BLaER1 (cell line): ENCODE data around the gene RSKR.
A peak's percentile ranks its signal among the peaks of the same experiment; 100 is the strongest.
"Not testable (repeated sequence)": the region's sequence is repeated elsewhere in the genome, so short reads cannot be mapped to it uniquely, and the experiment has no call there.

Experiments used
- H3K27ac ChIP-seq: shearing (Covaris generic); formaldehyde crosslinking; 2 replicates; pipeline ENCODE4 v1.8.1; 2022
- H3K27me3 ChIP-seq: shearing (Covaris generic); formaldehyde crosslinking; 2 replicates; pipeline ENCODE4 v1.8.1; 2022
- H3K36me3 ChIP-seq: shearing (Covaris generic); formaldehyde crosslinking; 2 replicates; pipeline ENCODE4 v1.8.1; 2022
- H3K4me1 ChIP-seq: shearing (Covaris generic); formaldehyde crosslinking; 2 replicates; pipeline ENCODE4 v1.8.1; 2022
- H3K4me2 ChIP-seq: shearing (Covaris generic); formaldehyde crosslinking; 2 replicates; pipeline ENCODE4 v1.8.1; 2022
- H3K4me3 ChIP-seq: shearing (Covaris generic); formaldehyde crosslinking; 2 replicates; pipeline ENCODE4 v1.8.1; 2022
- H3K9ac ChIP-seq: shearing (Covaris generic); formaldehyde crosslinking; 2 replicates; pipeline ENCODE4 v1.8.1; 2022
- H3K9me3 ChIP-seq: shearing (Covaris generic); formaldehyde crosslinking; 2 replicates; pipeline ENCODE4 v1.8.1; 2022
- H4K20me1 ChIP-seq: shearing (Covaris generic); formaldehyde crosslinking; 2 replicates; pipeline ENCODE4 v1.8.1; 2022
- Cebpa-rat ChIP-seq: shearing (Covaris generic); IDR thresholded peaks from 2 replicates; pipeline ENCODE4 v1.8.1; 2022

Gene RSKR

DNA sequence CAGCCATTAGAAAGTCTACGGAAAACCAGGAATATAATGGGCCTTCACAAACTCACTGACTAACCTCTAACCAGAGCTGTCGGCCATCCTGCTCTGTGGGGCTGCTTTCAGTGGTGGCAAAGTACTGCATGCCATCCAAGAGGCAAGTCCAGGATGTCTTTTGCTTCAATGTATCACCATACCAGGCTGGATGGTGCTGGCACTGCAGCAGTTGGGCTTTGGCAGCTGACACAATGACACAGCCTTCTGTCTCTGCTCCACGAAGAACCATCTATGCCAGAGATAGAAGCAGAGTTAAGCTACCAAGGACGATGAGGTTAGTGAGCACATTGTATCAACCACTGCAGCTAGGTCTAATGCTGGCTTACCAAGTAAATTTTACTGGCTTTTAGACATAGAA, 9.7 kb upstream of the RSKR start:
- no peak overlapping the region for H3K4me3 ChIP-seq
- no peak overlapping the region for H3K9ac ChIP-seq
- no peak overlapping the region for H3K27ac ChIP-seq
- no peaks in the 10 kb centered on the region for H3K9me3 ChIP-seq
- H3K27me3 ChIP-seq, result no peaks in the 10 kb centered on the region
- no peak overlapping the region for H3K4me2 ChIP-seq
- TF ChIP-seq Cebpa-rat, result no peak
- H3K36me3 ChIP-seq, result peaks cover 100% of the 10 kb centered on the region
- H3K4me1 ChIP-seq, result no peaks in the 10 kb centered on the region
- H4K20me1 ChIP-seq, result peaks cover 77% of the 10 kb centered on the region

DNA sequence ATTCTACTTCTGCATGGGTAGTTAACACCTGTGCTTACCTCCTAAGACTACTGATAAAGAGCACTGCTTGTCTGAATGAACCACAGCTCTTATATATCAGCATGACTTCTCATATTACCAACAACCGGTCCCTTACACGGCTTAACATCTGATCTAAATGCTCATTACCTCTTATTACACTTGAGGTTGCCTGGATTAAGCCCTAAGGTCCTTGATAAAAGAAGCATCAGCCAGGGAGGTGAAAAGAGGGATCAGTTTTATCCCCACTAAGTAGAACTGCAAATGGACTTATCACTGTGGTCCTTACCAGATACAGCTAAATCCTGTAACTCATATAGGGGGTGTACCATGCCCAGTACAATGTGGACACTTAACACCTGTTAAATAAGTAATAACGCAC, 8.2 kb upstream of the RSKR start:
- H3K4me1 ChIP-seq, result no peaks in the 10 kb centered on the region
- H3K27ac ChIP-seq, result no peak overlapping the region
- no peak overlapping the region for H3K9ac ChIP-seq
- H3K27me3 ChIP-seq, result no peaks in the 10 kb centered on the region
- peaks cover 100% of the 10 kb centered on the region for H3K36me3 ChIP-seq
- no peak overlapping the region for H3K4me3 ChIP-seq
- H3K9me3 ChIP-seq, result no peaks in the 10 kb centered on the region
- peaks cover 66% of the 10 kb centered on the region for H4K20me1 ChIP-seq
- no peak overlapping the region for H3K4me2 ChIP-seq
- no peak for TF ChIP-seq Cebpa-rat

DNA sequence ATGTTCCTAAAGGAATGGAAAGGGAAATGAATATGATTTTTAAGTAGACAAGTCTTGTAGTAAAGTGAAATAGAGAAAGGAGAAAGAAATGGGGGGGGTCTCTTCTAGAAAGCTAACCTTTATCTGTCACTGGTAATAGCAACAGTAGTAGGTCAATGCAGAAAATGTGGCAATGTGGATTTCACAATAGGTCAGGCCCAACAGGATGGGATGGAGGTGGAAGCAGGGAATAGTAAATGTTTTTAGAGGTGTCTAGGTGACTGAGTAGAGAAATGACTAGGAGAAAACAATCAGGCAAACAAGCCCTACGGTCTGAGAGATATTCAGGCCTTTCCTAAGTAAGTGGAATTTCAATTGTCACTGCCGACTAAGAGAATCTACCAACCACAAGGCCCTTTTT, 6.0 kb upstream of the RSKR start:
- H3K27me3 ChIP-seq, result no peaks in the 10 kb centered on the region
- no peak overlapping the region for H3K4me2 ChIP-seq
- peaks cover 61% of the 10 kb centered on the region for H4K20me1 ChIP-seq
- peaks cover 1% of the 10 kb centered on the region; the same call in 1 of the 2 replicates for H3K4me1 ChIP-seq
- no peaks in the 10 kb centered on the region for H3K9me3 ChIP-seq
- H3K27ac ChIP-seq, result no peak overlapping the region
- no peak overlapping the region for H3K9ac ChIP-seq
- no peak for TF ChIP-seq Cebpa-rat
- H3K4me3 ChIP-seq, result no peak overlapping the region
- H3K36me3 ChIP-seq, result peaks cover 100% of the 10 kb centered on the region

DNA sequence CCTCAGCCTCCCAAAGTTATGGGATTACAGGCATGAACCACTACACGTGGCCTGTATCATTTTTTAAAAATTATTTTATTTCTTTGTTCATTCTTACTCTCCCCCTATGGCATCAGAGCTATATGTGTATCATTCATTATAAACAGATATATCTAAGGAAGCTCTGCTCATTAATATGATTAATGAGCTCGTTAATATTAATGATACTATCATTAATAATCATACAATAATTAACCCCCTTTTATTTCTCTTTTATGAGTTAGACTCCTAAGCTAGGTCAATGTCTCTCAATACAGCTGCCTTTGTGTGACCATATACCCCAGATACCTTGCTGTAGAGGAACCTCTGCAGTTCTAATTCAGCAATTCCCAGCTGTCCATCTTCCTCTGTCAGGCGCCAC, 4.5 kb upstream of the RSKR start:
- no peak overlapping the region for H3K9ac ChIP-seq
- H3K9me3 ChIP-seq, result no peaks in the 10 kb centered on the region
- no peak overlapping the region for H3K27ac ChIP-seq
- H4K20me1 ChIP-seq, result peaks cover 61% of the 10 kb centered on the region
- no peak overlapping the region for H3K4me3 ChIP-seq
- TF ChIP-seq Cebpa-rat, result no peak
- peaks cover 17% of the 10 kb centered on the region for H3K4me1 ChIP-seq
- H3K36me3 ChIP-seq, result peaks cover 100% of the 10 kb centered on the region
- H3K27me3 ChIP-seq, result no peaks in the 10 kb centered on the region
- no peak overlapping the region for H3K4me2 ChIP-seq

DNA sequence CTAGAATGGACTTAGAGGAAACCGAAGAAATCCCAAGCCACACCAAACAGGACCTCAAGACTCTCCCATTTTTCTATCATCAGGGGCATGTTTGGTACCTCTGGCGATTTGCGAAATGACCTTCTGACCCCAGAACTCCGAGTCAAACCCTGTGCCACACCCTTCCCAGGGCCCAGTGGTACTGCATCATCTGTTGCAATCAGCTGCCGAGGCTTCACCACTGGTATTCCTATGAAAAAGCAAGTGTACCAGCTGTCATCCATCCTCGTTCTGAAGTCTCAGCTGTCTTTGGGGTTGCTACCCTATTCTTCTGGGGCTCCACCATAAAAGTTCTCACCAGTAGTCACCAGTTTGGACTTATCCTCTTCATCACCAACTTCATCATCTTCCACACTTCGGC, 2.3 kb upstream of the RSKR start:
- Histone ChIP-seq H4K20me1 (peaks cover 42% of the 10 kb centered on the region), H3K4me1 (peaks cover 30% of the 10 kb centered on the region), H3K27me3 (no peaks in the 10 kb centered on the region), H3K4me3 (no peak overlapping the region), H3K36me3 (peaks cover 100% of the 10 kb centered on the region), H3K4me2 (no peak overlapping the region), H3K9ac (no peak overlapping the region), H3K9me3 (no peaks in the 10 kb centered on the region), H3K27ac (no peak overlapping the region)
- no peak for TF ChIP-seq Cebpa-rat

GRCh38 chr17:28615260-28615940, 1.4 kb upstream of the RSKR start:
- peaks cover 100% of the 10 kb centered on the region for H3K36me3 ChIP-seq
- peaks cover 33% of the 10 kb centered on the region for H4K20me1 ChIP-seq

GRCh38 chr17:28612936-28613872, 781 bp downstream of the RSKR start:
- H3K4me3 ChIP-seq, result no peak overlapping the region
- peak overlapping the region; percentile 41; the same call in 1 of the 2 replicates for H3K4me2 ChIP-seq
- H4K20me1 ChIP-seq, result peaks cover 29% of the 10 kb centered on the region
- no peak overlapping the region for H3K27ac ChIP-seq
- peaks cover 30% of the 10 kb centered on the region for H3K4me1 ChIP-seq
- H3K9ac ChIP-seq, result no peak overlapping the region; the same call in 1 of the 2 replicates
- TF ChIP-seq Cebpa-rat, result no peak
- no peaks in the 10 kb centered on the region for H3K9me3 ChIP-seq
- H3K36me3 ChIP-seq, result peaks cover 97% of the 10 kb centered on the region
- no peaks in the 10 kb centered on the region for H3K27me3 ChIP-seq

More at GRCh38 chr17:28615260-28615940, 1.4 kb upstream of the RSKR start:
- Histone ChIP-seq H3K4me1 (peaks cover 30% of the 10 kb centered on the region), H3K27me3 (no peaks in the 10 kb centered on the region), H3K4me2 (no peak overlapping the region), H3K9me3 (no peaks in the 10 kb centered on the region), H3K9ac (no peak overlapping the region), H3K27ac (no peak overlapping the region), H3K4me3 (no peak overlapping the region)
- no peak for TF ChIP-seq Cebpa-rat

DNA sequence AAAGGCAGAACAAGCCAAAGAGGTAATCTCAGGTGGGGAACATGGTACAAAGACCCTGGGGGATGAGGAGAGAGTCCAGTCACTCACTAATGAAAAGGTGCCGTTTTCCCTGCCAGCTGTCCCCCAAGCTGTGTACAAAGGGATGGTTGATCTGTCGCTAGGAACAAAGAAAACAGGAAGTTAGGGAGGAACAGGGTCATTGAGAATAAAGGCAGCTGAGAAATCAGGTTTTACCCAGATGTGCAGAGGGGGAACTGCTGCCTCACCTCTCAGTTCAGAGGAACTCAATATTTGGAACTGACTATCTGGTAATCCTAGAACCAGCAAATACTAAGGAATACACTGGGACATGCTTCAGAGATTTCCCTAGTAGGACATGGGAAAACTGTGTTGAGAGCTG, 1.5 kb downstream of the RSKR start:
- Histone ChIP-seq H3K4me3 (no peak overlapping the region), H3K27ac (no peak overlapping the region), H3K9ac (peak overlapping the region; percentile 7; the same call in 1 of the 2 replicates), H3K4me2 (peak overlapping the region; percentile 41; the same call in 1 of the 2 replicates), H3K36me3 (peaks cover 92% of the 10 kb centered on the region), H3K4me1 (peaks cover 30% of the 10 kb centered on the region), H3K9me3 (no peaks in the 10 kb centered on the region), H3K27me3 (no peaks in the 10 kb centered on the region), H4K20me1 (peaks cover 29% of the 10 kb centered on the region)
- TF ChIP-seq Cebpa-rat, result no peak

- peaks cover 15% of the 10 kb centered on the region for H4K20me1 ChIP-seq
- H3K9me3 ChIP-seq, result no peaks in the 10 kb centered on the region
- no peak overlapping the region for H3K27ac ChIP-seq
- no peak overlapping the region for H3K9ac ChIP-seq
- H3K36me3 ChIP-seq, result peaks cover 92% of the 10 kb centered on the region
- H3K4me3 ChIP-seq, result no peak overlapping the region
- H3K27me3 ChIP-seq, result no peaks in the 10 kb centered on the region
- TF ChIP-seq Cebpa-rat, result no peak
- no peak overlapping the region for H3K4me2 ChIP-seq
- H3K4me1 ChIP-seq, result peaks cover 30% of the 10 kb centered on the region
Observed at GRCh38 chr17:28610376-28610775, 3.6 kb downstream of the RSKR start.

DNA sequence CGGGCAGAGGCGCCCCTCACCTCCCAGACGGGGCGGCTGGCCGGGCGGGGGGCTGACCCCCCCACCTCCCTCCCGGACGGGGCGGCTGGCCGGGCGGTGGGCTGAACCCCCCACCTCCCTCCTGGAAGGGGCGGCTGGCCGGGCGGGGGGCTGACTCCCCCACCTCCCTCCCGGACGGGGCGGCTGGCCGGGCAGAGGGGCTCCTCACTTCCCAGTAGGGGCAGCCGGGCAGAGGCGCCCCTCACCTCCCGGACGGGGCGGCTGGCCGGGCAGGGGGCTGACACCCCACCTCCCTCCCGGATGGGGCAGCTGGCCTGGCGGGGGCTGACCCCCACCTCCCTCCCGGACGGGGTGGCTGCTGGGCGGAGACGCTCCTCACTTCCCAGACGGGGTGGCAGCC, 10.0 kb downstream of the RSKR start:
- H3K27me3 ChIP-seq, H3K4me3 ChIP-seq, H3K9me3 ChIP-seq, H4K20me1 ChIP-seq, H3K27ac ChIP-seq, H3K9ac ChIP-seq, H3K4me2 ChIP-seq: not testable (repeated sequence)
- H3K36me3 ChIP-seq, result peaks cover 37% of the 10 kb centered on the region
- peaks cover 11% of the 10 kb centered on the region for H3K4me1 ChIP-seq
